Panc1 (cell line): Measurements from ENCODE around the gene CCDC38. TPM values are rescaled to one million over a fixed set of nuclear protein-coding genes. Genes with fewer than 3 reads are reported as not detected.

ENCODE experiments used
- ATAC-seq: fragments of 200-7000 bp; cut with Tn5 transposase; 2 replicates; pipeline ENCODE4 v1.9.1; 2020; ENCODE audit warnings: mild to moderate bottlenecking, moderate library complexity
- BruUV-seq: library from RNA; stranded (reverse); fragments of 400-500 nt; replicated peaks from 2 replicates; lab custom pipeline; 2021; lab: Mats Ljungman, UMichigan
- CTCF ChIA-PET: fragments of 300-600 bp; sonication (Branson Sonifier 250); formaldehyde crosslinking; loops from one replicate; lab custom pipeline; 2022; ENCODE audit warnings: antibody characterized with exemption; lab: Charles Lee
- POLR2A ChIA-PET: fragments of 300-600 bp; sonication (Branson Sonifier 250); formaldehyde crosslinking; loops from one replicate; lab custom pipeline; 2022; ENCODE audit warnings: antibody characterized with exemption; lab: Charles Lee
- DNase-seq: peaks from one replicate; pipeline ENCODE4 v3.0.0-alpha.2; 2010; ENCODE audit warnings: low read depth, low spot score
- H3K27ac ChIP-seq: 2 replicates; pipeline ENCODE4 v1.5.1; 2011; ENCODE audit warnings: mild to moderate bottlenecking, low read length, inconsistent platforms
- H3K27me3 ChIP-seq: fragments of 200-500 bp; sonication (Bioruptor generic); 2 replicates; pipeline ENCODE4 v1.6.0; 2014; ENCODE audit warnings: low read length, inconsistent platforms; ENCODE audit not compliant: control insufficient read depth, insufficient read depth
- H3K36me3 ChIP-seq: fragments of 200-500 bp; sonication (Bioruptor generic); 2 replicates; pipeline ENCODE4 v1.5.1; 2014; ENCODE audit warnings: inconsistent platforms, mild to moderate bottlenecking, low read length, moderate library complexity; ENCODE audit not compliant: control insufficient read depth, insufficient read depth
- H3K4me1 ChIP-seq: 2 replicates; pipeline ENCODE4 v1.5.1; 2011; ENCODE audit warnings: inconsistent platforms, mild to moderate bottlenecking, low read length, moderate library complexity; ENCODE audit not compliant: control insufficient read depth, insufficient read depth
- H3K4me3 ChIP-seq, 2 experiments: 2 replicates each; pipeline ENCODE4 v1.5.1; 2011 to 2012; ENCODE audit warnings: low read depth in 2 of 2, low read length in 2 of 2, mild to moderate bottlenecking in 2 of 2, inconsistent platforms in 1 of 2, moderate library complexity in 1 of 2
- H3K9me3 ChIP-seq: fragments of 200-500 bp; sonication (Bioruptor generic); 2 replicates; pipeline ENCODE4 v1.5.1; 2014; ENCODE audit warnings: low read depth, mild to moderate bottlenecking, inconsistent platforms, low read length, moderate library complexity; ENCODE audit not compliant: control insufficient read depth, insufficient read depth
- POLR2AphosphoS5 ChIP-seq: IDR thresholded peaks from 2 replicates; pipeline ENCODE4 v1.6.1; 2012; ENCODE audit warnings: mild to moderate bottlenecking, low read depth, low read length, moderate library complexity
- SIN3A ChIP-seq: IDR thresholded peaks from 2 replicates; pipeline ENCODE4 v1.6.1; 2012; ENCODE audit warnings: low read depth, mild to moderate bottlenecking, low read length, moderate library complexity, borderline replicate concordance; ENCODE audit not compliant: insufficient read depth
- TCF7L2 ChIP-seq: IDR thresholded peaks from 2 replicates; pipeline ENCODE4 v1.6.1; 2011; ENCODE audit warnings: mild to moderate bottlenecking, low read depth, low read length, inconsistent platforms
- in situ Hi-C: cut with HindIII; loops from 2 replicates; pipeline ENCODE4 v1.10.0; 2016; ENCODE audit warnings: low sequenced_read_pairs, low pct_unique_long_range_greater_than_20kb
- intact Hi-C: fragments of 100-400 bp; cut with micrococcal nuclease; formaldehyde crosslinking; loops from one replicate; pipeline ENCODE4 v1.10.0; 2022; ENCODE audit not compliant: unreplicated experiment
- total RNA-seq: library from RNA; stranded (reverse); gene quantifications from one replicate; pipeline ENCODE4 v1.2.1, GENCODE V29; 2021; ENCODE audit not compliant: unreplicated experiment
- TF ChIP-seq, protein P1 (sequence below): fragments of 450-650 bp; IDR thresholded peaks from 2 replicates; pipeline ENCODE4 v1.5.1; 2017; ENCODE audit warnings: mild to moderate bottlenecking
- TF ChIP-seq, protein P2 (sequence below), 2 experiments: IDR thresholded peaks; 2 replicates each; pipeline ENCODE4 v1.6.1; 2011 to 2012; ENCODE audit warnings: low read depth in 2 of 2, control low read depth in 1 of 2, low read length in 1 of 2, mild to moderate bottlenecking in 1 of 2, moderate library complexity in 1 of 2; ENCODE audit not compliant: insufficient read depth in 1 of 2

CCDC38 gene
- total RNA-seq, 1 experiment from 2014 or later: not detected

DNA sequence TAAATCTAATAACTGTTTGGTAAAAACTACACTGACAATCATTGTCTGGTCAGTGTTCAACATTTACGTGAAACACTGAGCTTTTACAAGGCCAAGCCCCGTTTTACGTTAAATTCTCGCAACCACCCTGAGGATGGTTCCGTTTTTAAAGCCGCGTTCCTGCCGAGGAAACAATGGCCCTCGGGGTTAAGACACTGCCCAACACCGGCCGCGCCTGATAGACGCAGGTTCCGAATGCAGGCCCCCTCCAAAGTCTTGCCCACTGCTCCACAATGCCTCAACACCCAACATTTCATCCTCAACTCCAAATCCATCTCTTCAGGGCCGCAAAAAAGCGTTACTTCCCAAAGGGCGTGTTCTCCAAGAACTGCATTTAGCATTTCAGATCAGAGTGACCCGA, 84.6 kb downstream of the CCDC38 start:
- ChIA-PET POLR2A (no interaction called here), CTCF (no interaction called here)
- Histone ChIP-seq H3K36me3 (peaks cover 12% of the 10 kb centered on the region), H3K27ac (peak overlapping the region; percentile 37), H3K9me3 (no peaks in the 10 kb centered on the region), H3K4me3 (peak overlapping the region; percentile 89 to 96), H3K4me1 (peaks cover 9% of the 10 kb centered on the region; the same call in 1 of the 2 replicates), H3K27me3 (peaks cover 2% of the 10 kb centered on the region; the same call in 1 of the 2 replicates)
- BruUV-seq: no TSS peak
- TF ChIP-seq, protein P1, sequence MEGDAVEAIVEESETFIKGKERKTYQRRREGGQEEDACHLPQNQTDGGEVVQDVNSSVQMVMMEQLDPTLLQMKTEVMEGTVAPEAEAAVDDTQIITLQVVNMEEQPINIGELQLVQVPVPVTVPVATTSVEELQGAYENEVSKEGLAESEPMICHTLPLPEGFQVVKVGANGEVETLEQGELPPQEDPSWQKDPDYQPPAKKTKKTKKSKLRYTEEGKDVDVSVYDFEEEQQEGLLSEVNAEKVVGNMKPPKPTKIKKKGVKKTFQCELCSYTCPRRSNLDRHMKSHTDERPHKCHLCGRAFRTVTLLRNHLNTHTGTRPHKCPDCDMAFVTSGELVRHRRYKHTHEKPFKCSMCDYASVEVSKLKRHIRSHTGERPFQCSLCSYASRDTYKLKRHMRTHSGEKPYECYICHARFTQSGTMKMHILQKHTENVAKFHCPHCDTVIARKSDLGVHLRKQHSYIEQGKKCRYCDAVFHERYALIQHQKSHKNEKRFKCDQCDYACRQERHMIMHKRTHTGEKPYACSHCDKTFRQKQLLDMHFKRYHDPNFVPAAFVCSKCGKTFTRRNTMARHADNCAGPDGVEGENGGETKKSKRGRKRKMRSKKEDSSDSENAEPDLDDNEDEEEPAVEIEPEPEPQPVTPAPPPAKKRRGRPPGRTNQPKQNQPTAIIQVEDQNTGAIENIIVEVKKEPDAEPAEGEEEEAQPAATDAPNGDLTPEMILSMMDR: no peak
- TF ChIP-seq TCF7L2 (no peak), SIN3A (no peak), POLR2AphosphoS5 (no peak)
- TF ChIP-seq, protein P2, sequence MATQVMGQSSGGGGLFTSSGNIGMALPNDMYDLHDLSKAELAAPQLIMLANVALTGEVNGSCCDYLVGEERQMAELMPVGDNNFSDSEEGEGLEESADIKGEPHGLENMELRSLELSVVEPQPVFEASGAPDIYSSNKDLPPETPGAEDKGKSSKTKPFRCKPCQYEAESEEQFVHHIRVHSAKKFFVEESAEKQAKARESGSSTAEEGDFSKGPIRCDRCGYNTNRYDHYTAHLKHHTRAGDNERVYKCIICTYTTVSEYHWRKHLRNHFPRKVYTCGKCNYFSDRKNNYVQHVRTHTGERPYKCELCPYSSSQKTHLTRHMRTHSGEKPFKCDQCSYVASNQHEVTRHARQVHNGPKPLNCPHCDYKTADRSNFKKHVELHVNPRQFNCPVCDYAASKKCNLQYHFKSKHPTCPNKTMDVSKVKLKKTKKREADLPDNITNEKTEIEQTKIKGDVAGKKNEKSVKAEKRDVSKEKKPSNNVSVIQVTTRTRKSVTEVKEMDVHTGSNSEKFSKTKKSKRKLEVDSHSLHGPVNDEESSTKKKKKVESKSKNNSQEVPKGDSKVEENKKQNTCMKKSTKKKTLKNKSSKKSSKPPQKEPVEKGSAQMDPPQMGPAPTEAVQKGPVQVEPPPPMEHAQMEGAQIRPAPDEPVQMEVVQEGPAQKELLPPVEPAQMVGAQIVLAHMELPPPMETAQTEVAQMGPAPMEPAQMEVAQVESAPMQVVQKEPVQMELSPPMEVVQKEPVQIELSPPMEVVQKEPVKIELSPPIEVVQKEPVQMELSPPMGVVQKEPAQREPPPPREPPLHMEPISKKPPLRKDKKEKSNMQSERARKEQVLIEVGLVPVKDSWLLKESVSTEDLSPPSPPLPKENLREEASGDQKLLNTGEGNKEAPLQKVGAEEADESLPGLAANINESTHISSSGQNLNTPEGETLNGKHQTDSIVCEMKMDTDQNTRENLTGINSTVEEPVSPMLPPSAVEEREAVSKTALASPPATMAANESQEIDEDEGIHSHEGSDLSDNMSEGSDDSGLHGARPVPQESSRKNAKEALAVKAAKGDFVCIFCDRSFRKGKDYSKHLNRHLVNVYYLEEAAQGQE (IDR thresholded peaks at IDR 0.05; ENCODE audit: insufficient read depth in 1 of 2, low read depth in 2 of 2, low read length in 1 of 2): no peak
- intact Hi-C loops: no loop called here
- DNase-seq: no peak
- no peak for ATAC-seq
- in situ Hi-C loops: no loop called here

DNA sequence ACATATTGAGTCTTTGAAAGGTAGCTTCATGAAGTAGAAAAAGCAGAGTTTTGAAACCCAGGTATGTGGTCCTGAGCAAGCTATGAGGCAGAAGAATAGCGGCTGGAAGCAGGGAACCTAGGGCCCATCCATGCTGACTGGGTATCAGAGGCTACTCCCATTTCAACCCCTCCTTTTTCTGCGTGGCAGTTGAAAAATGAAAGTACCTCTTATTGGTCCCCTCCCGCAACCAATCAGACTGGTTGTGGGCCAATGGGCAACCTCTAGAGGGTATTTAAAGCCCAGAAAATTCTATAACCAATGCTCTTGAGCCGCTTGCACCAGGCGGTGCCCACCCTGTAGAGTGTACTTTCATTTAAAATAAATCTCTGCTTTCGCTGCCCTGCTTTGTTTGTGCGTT, 85.3 kb downstream of the CCDC38 start:
- ChIA-PET POLR2A (no interaction called here), CTCF (no interaction called here)
- peaks cover 9% of the 10 kb centered on the region; the same call in 1 of the 2 replicates for H3K4me1 ChIP-seq
- no TSS peak for BruUV-seq
- intact Hi-C loops (no loop called here), in situ Hi-C loops (no loop called here)
- TF ChIP-seq, protein P1: no peak
- TF ChIP-seq TCF7L2 (no peak), SIN3A (no peak), POLR2AphosphoS5 (no peak)
- TF ChIP-seq, protein P2 (IDR thresholded peaks at IDR 0.05; ENCODE audit: insufficient read depth in 1 of 2, low read depth in 2 of 2, low read length in 1 of 2): no peak
- ATAC-seq (peak; percentile 61), DNase-seq (no peak)
- H3K36me3 ChIP-seq: peaks cover 12% of the 10 kb centered on the region
- peaks cover 2% of the 10 kb centered on the region; the same call in 1 of the 2 replicates for H3K27me3 ChIP-seq
- peak overlapping the region; percentile 89 to 96 for H3K4me3 ChIP-seq
- H3K27ac ChIP-seq: peak overlapping the region; percentile 37
- no peaks in the 10 kb centered on the region for H3K9me3 ChIP-seq
